Smooth muscle cell (in vitro differentiated cells): ENCODE results near the gene CCDC40. TPM values are rescaled to one million over a fixed set of nuclear protein-coding genes. Genes with fewer than 3 reads are reported as not detected.

Experiments
- DNase-seq: peaks from one replicate; lab custom pipeline; 2025; ENCODE audit not compliant: unreplicated experiment; lab: John Stamatoyannopoulos, UW
- H2AFZ ChIP-seq: fragments of 200-600 bp; sonication (generic); 2 replicates; pipeline ENCODE4 v1.6.0; 2016; ENCODE audit warnings: antibody characterized with exemption, low read depth, mild to moderate bottlenecking
- H3F3A ChIP-seq: fragments of 200-600 bp; sonication (generic); 2 replicates; pipeline ENCODE4 v1.6.0; 2017; ENCODE audit warnings: antibody characterized with exemption, low read depth
- H3K27ac ChIP-seq: fragments of 200-600 bp; sonication (generic); 2 replicates; pipeline ENCODE4 v1.5.1; 2016; ENCODE audit warnings: low read depth, mild to moderate bottlenecking
- H3K27me3 ChIP-seq: fragments of 200-600 bp; sonication (generic); 2 replicates; pipeline ENCODE4 v1.6.1; 2016; ENCODE audit warnings: low read depth, mild to moderate bottlenecking
- H3K36me3 ChIP-seq: fragments of 200-600 bp; sonication (generic); 2 replicates; pipeline ENCODE4 v1.5.1; 2016; ENCODE audit warnings: low read depth
- H3K4me1 ChIP-seq: fragments of 200-600 bp; sonication (generic); 2 replicates; pipeline ENCODE4 v1.5.1; 2016; ENCODE audit warnings: low read depth
- H3K4me2 ChIP-seq: fragments of 200-600 bp; sonication (generic); 2 replicates; pipeline ENCODE4 v1.6.0; 2016; ENCODE audit warnings: mild to moderate bottlenecking
- H3K4me3 ChIP-seq: fragments of 200-600 bp; sonication (generic); 2 replicates; pipeline ENCODE4 v1.5.1; 2016; ENCODE audit warnings: mild to moderate bottlenecking
- H3K79me2 ChIP-seq: fragments of 200-600 bp; sonication (generic); 2 replicates; pipeline ENCODE4 v1.6.0; 2016; ENCODE audit warnings: low read depth, mild to moderate bottlenecking
- H3K9ac ChIP-seq: fragments of 200-600 bp; sonication (generic); 2 replicates; pipeline ENCODE4 v1.6.0; 2016; ENCODE audit warnings: low read depth
- H3K9me3 ChIP-seq: fragments of 200-600 bp; sonication (generic); replicated peaks from 2 replicates; pipeline ENCODE4 v1.5.1; 2016; ENCODE audit warnings: low read depth
- H4K20me1 ChIP-seq: fragments of 200-600 bp; sonication (generic); 2 replicates; pipeline ENCODE4 v1.6.0; 2016; ENCODE audit warnings: low read depth
- CTCF ChIP-seq: fragments of 200-600 bp; sonication (generic); IDR thresholded peaks from 2 replicates; pipeline ENCODE4 v1.5.1; 2017; ENCODE audit warnings: borderline replicate concordance, mild to moderate bottlenecking, antibody characterized with exemption; ENCODE audit not compliant: insufficient read depth, poor library complexity, severe bottlenecking
- WGBS: methylation state at CpG from one replicate; pipeline ENCODE4 v1.1.7; 2016; ENCODE audit warnings: low lambda C conversion rate; 5-methylcytosine and 5-hydroxymethylcytosine counted together
- polyA plus RNA-seq: library from polyadenylated mRNA; unstranded; fragments of >200 nt; fragmentation: Nextera tagmentation; extraction: Ambion mirVana; gene quantifications from 2 replicates; pipeline ENCODE4 v1.2.1, GENCODE V29; 2016
- total RNA-seq: library from RNA; depleted of rRNA; stranded (reverse); fragments of >200 nt; gene quantifications from 2 replicates; pipeline ENCODE4 v1.2.3, GENCODE V29; 2014

Gene CCDC40
- total and polyA plus RNA-seq, 2 experiments from 2014 or later = 0.81 to 5.9 TPM

DNA sequence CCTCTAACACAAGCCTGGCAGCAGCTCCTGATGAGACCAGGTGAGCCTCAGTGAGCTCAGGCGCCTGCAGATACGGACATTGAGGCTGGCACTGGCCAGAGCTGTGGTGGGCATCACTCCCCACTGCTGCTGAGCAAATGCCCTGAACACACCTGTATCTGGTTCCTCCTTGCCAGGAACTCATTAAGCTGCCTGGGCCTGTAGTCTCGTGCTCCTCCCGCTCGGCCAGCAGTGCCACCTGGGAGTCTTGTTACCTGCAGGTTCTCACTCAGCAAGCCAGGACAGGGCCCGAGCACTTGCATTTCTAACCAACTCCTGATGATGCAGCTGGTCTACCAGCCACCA, 97.2 kb downstream of the CCDC40 start:
- WGBS = 98% methylated on average over 6 of the region's 6 CpGs
- Histone ChIP-seq H3K4me1 (no peaks in the 10 kb centered on the region), H3K27me3 (no peaks in the 10 kb centered on the region), H3K79me2 (no peaks in the 10 kb centered on the region), H3K36me3 (peaks cover 25% of the 10 kb centered on the region), H3F3A (no peaks in the 10 kb centered on the region), H3K9me3 (no peaks in the 10 kb centered on the region), H3K9ac (no peak overlapping the region), H4K20me1 (no peaks in the 10 kb centered on the region), H3K27ac (no peak overlapping the region), H3K4me3 (no peak overlapping the region), H2AFZ (no peak overlapping the region), H3K4me2 (no peak overlapping the region)
- DNase-seq = no peak
- no peak for TF ChIP-seq CTCF

GRCh38 chr17:80137131-80137530, 100.7 kb downstream of the CCDC40 start:
- no peak overlapping the region for H3K27ac ChIP-seq
- no peaks in the 10 kb centered on the region for H3K27me3 ChIP-seq
- H3K79me2 ChIP-seq = no peaks in the 10 kb centered on the region
- WGBS = 97% methylated on average over 9 of the region's 9 CpGs
- H3K9me3 ChIP-seq = no peaks in the 10 kb centered on the region
- peaks cover 47% of the 10 kb centered on the region for H3K36me3 ChIP-seq
- H4K20me1 ChIP-seq = peaks cover 13% of the 10 kb centered on the region
- no peak overlapping the region for H3K4me3 ChIP-seq
- TF ChIP-seq CTCF = no peak
- H2AFZ ChIP-seq = no peak overlapping the region
- no peaks in the 10 kb centered on the region for H3K4me1 ChIP-seq
- no peak for DNase-seq
- no peak overlapping the region for H3K9ac ChIP-seq
- H3F3A ChIP-seq = no peaks in the 10 kb centered on the region
- no peak overlapping the region for H3K4me2 ChIP-seq

DNA sequence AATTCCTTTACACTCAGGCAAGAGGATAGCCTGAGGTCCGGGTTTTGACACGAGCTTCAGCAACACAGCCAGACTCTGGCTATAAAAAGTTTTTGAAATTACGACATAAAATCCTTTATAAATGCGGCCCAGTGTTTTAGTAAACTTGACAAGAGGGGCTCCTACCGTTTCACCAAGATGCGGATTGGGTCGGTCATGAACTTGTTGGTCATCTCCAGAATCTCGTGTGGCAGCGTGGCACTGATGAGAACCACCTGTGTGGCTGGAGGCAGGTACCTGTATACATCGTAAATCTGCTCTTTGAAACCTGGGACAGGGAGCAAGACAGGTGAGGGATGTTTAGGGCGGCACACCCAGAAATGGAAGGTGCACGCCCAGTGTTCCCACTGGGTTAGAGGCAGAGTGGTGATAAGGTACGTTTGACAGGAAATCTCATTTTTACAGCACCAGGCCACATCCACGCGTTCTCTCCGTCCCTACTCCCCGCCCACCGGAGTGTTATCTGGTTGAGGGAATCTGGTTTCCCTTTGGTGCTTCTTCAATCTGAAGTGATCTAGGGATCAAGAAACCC, 102.5 kb downstream of the CCDC40 start:
- Histone ChIP-seq H4K20me1 (peaks cover 31% of the 10 kb centered on the region), H3K36me3 (peaks cover 50% of the 10 kb centered on the region), H3K4me2 (no peak overlapping the region), H3K9ac (no peak overlapping the region), H2AFZ (no peak overlapping the region), H3F3A (no peaks in the 10 kb centered on the region), H3K9me3 (no peaks in the 10 kb centered on the region), H3K79me2 (peaks cover 15% of the 10 kb centered on the region), H3K27me3 (no peaks in the 10 kb centered on the region), H3K4me1 (no peaks in the 10 kb centered on the region), H3K27ac (no peak overlapping the region), H3K4me3 (no peak overlapping the region)
- no peak for DNase-seq
- whole genome bisulfite sequencing = 94% methylated on average over 18 of the region's 18 CpGs
- TF ChIP-seq CTCF = no peak

DNA sequence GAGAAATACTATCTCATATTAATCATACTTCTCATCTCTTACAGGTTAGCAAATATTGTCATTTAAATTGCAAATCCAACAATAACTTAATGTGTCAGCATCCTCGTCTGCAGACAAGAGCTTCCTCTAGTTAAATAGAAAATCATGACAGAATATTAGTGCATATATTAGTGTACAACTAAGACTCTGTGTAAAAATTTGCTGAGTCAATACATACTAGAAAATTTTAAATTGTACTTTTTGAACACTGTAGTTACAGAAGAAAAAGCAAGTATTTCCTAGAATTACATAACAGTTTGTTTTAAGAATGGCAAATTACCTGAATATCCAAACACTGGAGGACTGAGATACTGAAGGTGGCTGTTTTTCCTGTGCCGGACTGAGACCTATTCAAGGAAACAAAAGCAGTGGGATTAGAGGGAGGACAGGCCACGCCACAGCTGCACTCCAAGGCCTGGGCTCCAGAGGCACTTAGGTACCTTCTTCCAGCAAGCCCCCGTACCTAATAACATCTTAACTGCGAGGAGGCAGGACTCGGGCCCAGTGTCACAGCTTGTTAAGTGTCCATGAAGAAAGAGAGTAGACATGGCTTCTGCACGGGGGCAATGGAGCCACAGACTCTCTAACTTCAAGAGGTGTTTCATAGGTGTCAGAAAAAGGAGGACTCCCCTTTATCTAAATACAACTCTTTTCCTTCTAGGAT, 105.2 kb downstream of the CCDC40 start:
- 97% methylated on average over 7 of the region's 7 CpGs for WGBS
- H4K20me1 ChIP-seq = peaks cover 57% of the 10 kb centered on the region
- H3K9ac ChIP-seq = no peak overlapping the region
- no peak overlapping the region for H2AFZ ChIP-seq
- DNase-seq = no peak
- peaks cover 42% of the 10 kb centered on the region for H3K79me2 ChIP-seq
- H3K4me3 ChIP-seq = no peak overlapping the region
- H3K27ac ChIP-seq = no peak overlapping the region
- peaks cover 35% of the 10 kb centered on the region for H3K36me3 ChIP-seq
- no peaks in the 10 kb centered on the region for H3F3A ChIP-seq
- no peak overlapping the region for H3K4me2 ChIP-seq
- H3K9me3 ChIP-seq = no peaks in the 10 kb centered on the region
- TF ChIP-seq CTCF = no peak
- no peaks in the 10 kb centered on the region for H3K27me3 ChIP-seq
- peaks cover 14% of the 10 kb centered on the region for H3K4me1 ChIP-seq
